ENCODE data around the gene NKAPL.

NKAPL gene

GRCh38 chr6:28245206-28245941 is 13.7 kb upstream of the NKAPL start:
- no peak for DNase-seq

GRCh38 chr6:28248916-28249315 is 10.2 kb upstream of the NKAPL start:
- no peak for DNase-seq

GRCh38 chr6:28250747-28251146 is 8.3 kb upstream of the NKAPL start:
- no peak for DNase-seq

GRCh38 chr6:28251661-28252008 is 7.5 kb upstream of the NKAPL start:
- no peak for DNase-seq

- peak; percentile 68 to 86 for DNase-seq
These were observed 6.8 kb upstream of the NKAPL start, which contains the start of gene ZKSCAN4 for GRCh38 chr6:28252009-28252975. ZKSCAN4 (minus strand) TSS chr6:28252269; CDS start chr6:28251980, 289 bp downstream.

GRCh38 chr6:28254121-28254519 is 5.0 kb upstream of the NKAPL start:
- no peak for DNase-seq

- DNase-seq = no peak
These were observed 2.1 kb upstream of the NKAPL start for GRCh38 chr6:28257042-28257441.

GRCh38 chr6:28263922-28264321 is 4.8 kb downstream of the NKAPL start:
- DNase-seq = no peak

GRCh38 chr6:28264834-28265401 is 5.8 kb downstream of the NKAPL start:
- DNase-seq = no peak

GRCh38 chr6:28266563-28266961 is 7.5 kb downstream of the NKAPL start:
- no peak for DNase-seq

- peak; percentile 85 to 91 for DNase-seq
These were observed 8.0 kb downstream of the NKAPL start, which contains the start of gene ZSCAN26 for GRCh38 chr6:28266962-28267694. ZSCAN26 (plus strand) TSS chr6:28267143; CDS start chr6:28271920, 4,777 bp downstream.

GRCh38 chr6:28267695-28268059 is 8.6 kb downstream of the NKAPL start:
- DNase-seq = no peak

GRCh38 chr6:28269492-28269891 is 10.4 kb downstream of the NKAPL start:
- DNase-seq = no peak

- DNase-seq = no peak
These were observed 15.8 kb downstream of the NKAPL start for GRCh38 chr6:28274888-28275287.

- DNase-seq = no peak
These were observed 18.6 kb downstream of the NKAPL start for GRCh38 chr6:28277746-28278145.

GRCh38 chr6:28280595-28281287 is 21.6 kb downstream of the NKAPL start:
- DNase-seq = no peak

GRCh38 chr6:28281288-28282064 is 22.4 kb downstream of the NKAPL start, which contains the start of gene PGBD1:
PGBD1 (plus strand) TSS chr6:28281572; CDS start chr6:28283814, 2,242 bp downstream.
- DNase-seq = peak; percentile 28 to 82

GRCh38 chr6:28282926-28283325 is 23.8 kb downstream of the NKAPL start:
- no peak for DNase-seq

GRCh38 chr6:28291573-28291972 is 32.5 kb downstream of the NKAPL start:
- no peak for DNase-seq

GRCh38 chr6:28295326-28295725 is 36.2 kb downstream of the NKAPL start:
- DNase-seq = no peak

- no peak for DNase-seq
These were observed 37.5 kb downstream of the NKAPL start for GRCh38 chr6:28296520-28297060.
